Sigmoid colon (tissue), 4 donors: ENCODE measurements around the gene RSPRY1.

Experiments
- CTCF ChIP-seq, 4 experiments: fragments of 450-650 bp in 3 of 4; fragments of 200-600 bp in 1 of 4; IDR thresholded peaks; one replicate each; pipeline ENCODE4 v1.5.1; 2016 to 2019; ENCODE audit warnings: antibody characterized with exemption in 4 of 4, mild to moderate bottlenecking in 3 of 4, moderate library complexity in 2 of 4
- POLR2A ChIP-seq, 2 donors: fragments of 450-650 bp; IDR thresholded peaks; one replicate each; pipeline ENCODE4 v1.6.1; 2016; ENCODE audit warnings: antibody characterized with exemption in 2 of 2, mild to moderate bottlenecking in 2 of 2, moderate library complexity in 2 of 2
- POLR2AphosphoS5 ChIP-seq, 4 donors: sonication (generic); formaldehyde crosslinking; IDR thresholded peaks; one replicate each; pipeline ENCODE4 v1.6.1; 2017; ENCODE audit warnings: antibody characterized with exemption in 4 of 4

- TF ChIP-seq CTCF (IDR thresholded peaks at IDR 0.05), result no peak
- no peak for TF ChIP-seq POLR2AphosphoS5 (IDR thresholded peaks at IDR 0.05)
- TF ChIP-seq POLR2A (IDR thresholded peaks at IDR 0.05), result no peak
These were observed 19.7 kb upstream of the RSPRY1 start for GRCh38 chr16:57166451-57166850.
